ENCODE measurements around the gene ARHGEF19. TPM values are rescaled to one million over a fixed set of nuclear protein-coding genes. Genes with fewer than 3 reads are reported as not detected.

Gene ARHGEF19
- total and polyA plus RNA-seq, 9 of the 15 experiments (the other 6 are each of a cell fraction or from before 2014, with no cell fraction given) = 0.73 to 21.0 (median 5.2) TPM

DNA sequence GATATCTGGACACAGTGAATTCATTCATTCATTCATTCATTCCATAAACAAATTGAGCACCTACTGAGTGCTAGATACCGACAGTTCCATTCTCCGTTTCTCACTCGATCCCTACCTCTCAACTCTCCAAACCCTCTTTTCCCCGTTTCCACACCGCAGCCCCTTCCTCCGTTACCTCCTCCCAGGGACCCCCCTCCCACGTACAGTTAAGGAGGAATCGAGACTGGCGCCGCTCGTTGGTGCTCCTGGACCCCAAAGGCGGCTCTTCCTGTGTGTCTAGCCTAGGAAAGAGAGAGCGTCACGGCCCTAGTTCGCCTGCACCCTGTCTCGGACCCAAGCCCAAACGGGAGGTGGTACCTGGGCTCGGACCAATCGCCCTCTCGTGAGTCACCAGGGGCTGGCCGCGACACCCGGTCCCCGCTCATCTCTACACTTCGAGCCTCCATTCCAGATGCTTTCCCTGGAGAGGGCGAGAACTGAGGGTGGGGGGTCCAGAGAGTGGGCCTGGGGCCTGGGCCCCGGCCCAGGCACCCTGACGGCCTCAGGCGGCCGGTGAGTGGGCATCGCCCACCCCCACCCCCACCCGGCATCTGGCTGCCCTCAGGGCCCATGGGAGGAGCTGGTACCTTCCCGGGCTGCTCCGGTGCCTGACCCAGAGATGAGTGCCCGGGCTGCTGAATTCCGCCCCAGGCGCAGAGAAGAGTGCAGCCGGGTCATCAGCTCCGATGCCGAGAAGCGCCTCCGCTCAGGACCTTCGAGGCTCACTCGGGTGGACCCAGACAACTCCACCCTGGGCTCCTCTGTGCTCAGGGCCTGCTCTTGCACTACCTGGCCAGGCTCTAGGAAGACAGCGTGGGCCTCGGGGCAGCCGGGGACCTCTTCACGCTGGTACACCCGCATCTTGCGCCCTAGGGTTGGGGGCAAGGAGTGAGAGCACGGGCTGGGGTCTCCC, 4.9 kb downstream of the ARHGEF19 start (continued):
- TF ChIP-seq ILF3 (IDR thresholded peaks at IDR 0.05; ENCODE audit: borderline replicate concordance) = no peak
- peak; percentile 87 for TF ChIP-seq ZKSCAN1 (IDR thresholded peaks at IDR 0.05; ENCODE audit: low read depth, low read length)
- TF ChIP-seq FOXJ3 (CRISPR knock-in tag; IDR thresholded peaks at IDR 0.05) = no peak
- TF ChIP-seq MAZ (CRISPR knock-in tag; conservative IDR thresholded peaks at IDR 0.05 in 1 of 2, IDR thresholded peaks at IDR 0.05 in 1 of 2) = 0 out of 4 replicates have a peak, but pooled peaks of 1 of the 2 experiments have one; percentile 3
- no peak for TF ChIP-seq E2F6 (IDR thresholded peaks at IDR 0.05; ENCODE audit: borderline replicate concordance in 1 of 2, extremely low read depth in 1 of 2, insufficient read depth in 1 of 2, insufficient read length in 1 of 2, low read depth in 1 of 2, low read length in 1 of 2, poor library complexity in 1 of 2, severe bottlenecking in 1 of 2)
- no peak for TF ChIP-seq SIN3B (IDR thresholded peaks at IDR 0.05; ENCODE audit: low read depth)
- TF ChIP-seq SIN3A (IDR thresholded peaks at IDR 0.05; ENCODE audit: borderline replicate concordance in 2 of 2, control insufficient read depth in 1 of 2, low read depth in 2 of 2, low read length in 2 of 2) = no peak
- no peak for TF ChIP-seq ZNF717 (CRISPR knock-in tag; IDR thresholded peaks at IDR 0.05)
- TF ChIP-seq, protein P1, sequence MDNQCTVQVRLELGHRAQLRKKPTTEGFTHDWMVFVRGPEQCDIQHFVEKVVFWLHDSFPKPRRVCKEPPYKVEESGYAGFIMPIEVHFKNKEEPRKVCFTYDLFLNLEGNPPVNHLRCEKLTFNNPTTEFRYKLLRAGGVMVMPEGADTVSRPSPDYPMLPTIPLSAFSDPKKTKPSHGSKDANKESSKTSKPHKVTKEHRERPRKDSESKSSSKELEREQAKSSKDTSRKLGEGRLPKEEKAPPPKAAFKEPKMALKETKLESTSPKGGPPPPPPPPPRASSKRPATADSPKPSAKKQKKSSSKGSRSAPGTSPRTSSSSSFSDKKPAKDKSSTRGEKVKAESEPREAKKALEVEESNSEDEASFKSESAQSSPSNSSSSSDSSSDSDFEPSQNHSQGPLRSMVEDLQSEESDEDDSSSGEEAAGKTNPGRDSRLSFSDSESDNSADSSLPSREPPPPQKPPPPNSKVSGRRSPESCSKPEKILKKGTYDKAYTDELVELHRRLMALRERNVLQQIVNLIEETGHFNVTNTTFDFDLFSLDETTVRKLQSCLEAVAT (IDR thresholded peaks at IDR 0.05) = peak; percentile 70 to 78; a peak in 3 of 4 replicates
- TF ChIP-seq ZNF511 (CRISPR knock-in tag; IDR thresholded peaks at IDR 0.05) = no peak
- TF ChIP-seq, protein P2, sequence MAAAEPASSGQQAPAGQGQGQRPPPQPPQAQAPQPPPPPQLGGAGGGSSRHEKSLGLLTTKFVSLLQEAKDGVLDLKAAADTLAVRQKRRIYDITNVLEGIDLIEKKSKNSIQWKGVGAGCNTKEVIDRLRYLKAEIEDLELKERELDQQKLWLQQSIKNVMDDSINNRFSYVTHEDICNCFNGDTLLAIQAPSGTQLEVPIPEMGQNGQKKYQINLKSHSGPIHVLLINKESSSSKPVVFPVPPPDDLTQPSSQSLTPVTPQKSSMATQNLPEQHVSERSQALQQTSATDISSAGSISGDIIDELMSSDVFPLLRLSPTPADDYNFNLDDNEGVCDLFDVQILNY (CRISPR knock-in tag; IDR thresholded peaks at IDR 0.05) = no peak

All from K562 (cell line).